GM13976 (cell line): Measurements from ENCODE around the gene SH3D19.

Source experiments
- DNase-seq: peaks from one replicate; pipeline ENCODE4 v3.0.0; 2012; ENCODE audit warnings: low spot score
- in situ Hi-C: fragments of 300-500 bp; cut with MboI; formaldehyde crosslinking; loops from one replicate; pipeline ENCODE4 v1.12.0; 2022; ENCODE audit warnings: low sequenced_read_pairs, mixed read lengths, inconsistent platforms; ENCODE audit not compliant: unreplicated experiment
- TF ChIP-seq, protein P1 (sequence below): IDR thresholded peaks from 2 replicates; pipeline ENCODE4 v1.5.1; 2012; ENCODE audit warnings: borderline replicate concordance, mild to moderate bottlenecking; ENCODE audit not compliant: insufficient read depth; ENCODE audit errors: extremely low read depth, missing control alignments, control extremely low read depth

Gene SH3D19

GRCh38 chr4:151163855-151164254 is 161.6 kb downstream of the SH3D19 start:
- DNase-seq, result no peak
- TF ChIP-seq, protein P1, sequence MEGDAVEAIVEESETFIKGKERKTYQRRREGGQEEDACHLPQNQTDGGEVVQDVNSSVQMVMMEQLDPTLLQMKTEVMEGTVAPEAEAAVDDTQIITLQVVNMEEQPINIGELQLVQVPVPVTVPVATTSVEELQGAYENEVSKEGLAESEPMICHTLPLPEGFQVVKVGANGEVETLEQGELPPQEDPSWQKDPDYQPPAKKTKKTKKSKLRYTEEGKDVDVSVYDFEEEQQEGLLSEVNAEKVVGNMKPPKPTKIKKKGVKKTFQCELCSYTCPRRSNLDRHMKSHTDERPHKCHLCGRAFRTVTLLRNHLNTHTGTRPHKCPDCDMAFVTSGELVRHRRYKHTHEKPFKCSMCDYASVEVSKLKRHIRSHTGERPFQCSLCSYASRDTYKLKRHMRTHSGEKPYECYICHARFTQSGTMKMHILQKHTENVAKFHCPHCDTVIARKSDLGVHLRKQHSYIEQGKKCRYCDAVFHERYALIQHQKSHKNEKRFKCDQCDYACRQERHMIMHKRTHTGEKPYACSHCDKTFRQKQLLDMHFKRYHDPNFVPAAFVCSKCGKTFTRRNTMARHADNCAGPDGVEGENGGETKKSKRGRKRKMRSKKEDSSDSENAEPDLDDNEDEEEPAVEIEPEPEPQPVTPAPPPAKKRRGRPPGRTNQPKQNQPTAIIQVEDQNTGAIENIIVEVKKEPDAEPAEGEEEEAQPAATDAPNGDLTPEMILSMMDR, result no peak
- in situ Hi-C loops, result no loop called here

DNA sequence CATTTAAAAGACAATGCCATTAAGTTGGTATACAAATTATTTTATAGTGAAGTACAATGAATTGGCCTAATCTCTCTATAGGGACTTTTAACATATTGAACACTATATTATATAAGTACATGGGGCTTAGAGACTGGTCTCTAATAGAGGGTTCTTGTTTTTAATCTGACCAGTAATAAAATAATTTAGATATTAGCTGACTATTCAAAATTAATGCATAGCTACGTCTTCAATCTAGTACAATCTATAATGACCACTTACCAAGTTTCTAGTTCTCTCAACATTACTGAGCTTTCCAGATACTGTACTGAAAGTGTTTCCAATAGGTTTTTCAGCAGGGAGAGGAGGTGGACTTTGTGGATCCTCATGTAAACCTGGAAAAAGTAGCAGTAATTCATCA is 166.4 kb downstream of the SH3D19 start:
- TF ChIP-seq, protein P1, result no peak
- in situ Hi-C loops, result no loop called here
- no peak for DNase-seq

DNA sequence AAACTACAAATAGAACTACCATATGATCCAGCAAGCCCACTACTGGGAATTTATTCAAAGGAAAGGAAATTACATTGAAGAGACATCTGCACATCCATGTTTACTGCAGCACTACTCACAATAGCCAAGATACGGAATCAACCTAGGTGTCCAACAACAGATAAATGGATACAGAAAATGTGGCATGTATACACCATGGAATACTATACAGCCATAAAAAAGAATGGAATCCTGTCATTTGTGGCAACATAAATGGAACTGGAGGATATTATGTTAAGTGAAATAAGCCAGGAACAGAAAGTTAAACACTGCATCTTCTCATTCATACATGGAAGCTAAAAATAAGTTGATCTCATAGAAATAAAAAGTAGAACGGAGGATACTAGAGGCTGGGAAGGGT is 167.9 kb downstream of the SH3D19 start:
- in situ Hi-C loops, result no loop called here
- TF ChIP-seq, protein P1, result no peak
- no peak for DNase-seq

DNA sequence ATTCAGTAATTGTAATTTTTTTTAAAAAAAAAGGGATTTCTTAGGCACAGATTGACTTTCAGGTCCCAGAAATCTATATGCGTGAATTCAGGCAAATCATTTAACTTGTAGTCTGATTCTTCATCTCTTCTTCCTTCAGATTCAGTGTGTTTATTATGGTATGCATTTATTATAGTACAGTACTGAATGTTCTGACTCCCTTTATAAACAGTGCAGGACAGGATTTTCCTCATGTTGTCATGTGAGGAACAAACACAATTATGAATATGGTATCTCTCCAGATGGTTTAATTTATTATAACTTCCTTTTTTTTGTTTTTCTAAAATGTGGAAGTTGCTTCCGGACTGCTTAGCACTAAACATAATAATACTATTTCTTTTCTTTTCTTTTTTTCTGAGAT is 171.8 kb downstream of the SH3D19 start:
- TF ChIP-seq, protein P1, result no peak
- no peak for DNase-seq
- in situ Hi-C loops, result no loop called here

GRCh38 chr4:151152028-151152427 is 173.4 kb downstream of the SH3D19 start:
- in situ Hi-C loops, result no loop called here
- DNase-seq, result no peak
- TF ChIP-seq, protein P1, result no peak

DNA sequence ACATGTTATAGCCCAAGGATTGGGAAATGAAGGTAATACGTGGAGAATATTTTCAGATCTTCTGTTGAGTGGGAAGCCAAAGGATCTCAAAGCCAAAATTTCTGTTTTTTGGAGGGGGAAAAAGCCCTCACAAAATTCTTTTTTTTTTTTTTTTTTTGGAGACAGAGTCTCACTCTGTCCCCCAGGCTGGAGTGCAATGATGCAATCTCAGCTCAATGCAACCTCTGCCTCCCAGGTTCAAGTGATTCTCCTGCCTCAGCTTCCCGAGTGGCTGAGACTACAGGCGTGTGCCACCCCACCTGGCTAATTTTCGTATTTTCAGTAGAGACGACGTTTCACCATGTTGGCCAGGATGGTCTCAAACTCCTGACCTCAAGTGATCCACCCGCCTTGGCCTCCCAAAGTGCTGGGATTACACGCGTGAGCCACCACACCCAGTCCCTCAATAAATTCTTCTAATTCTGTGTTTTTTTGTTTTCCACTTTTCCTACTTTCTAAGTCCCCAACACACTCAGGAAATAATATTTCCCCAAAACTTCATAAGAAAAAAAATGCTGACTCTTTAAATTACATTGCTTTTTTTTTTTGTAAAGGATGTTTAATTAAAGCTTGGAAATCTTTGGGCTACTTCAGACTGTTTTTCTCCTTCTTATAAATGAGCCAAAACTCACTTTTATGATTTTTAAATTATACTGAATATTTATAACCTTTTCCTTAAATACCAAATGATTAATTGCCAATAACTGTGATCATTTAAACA is 174.4 kb downstream of the SH3D19 start:
- no peak for DNase-seq
- TF ChIP-seq, protein P1, result no peak
- in situ Hi-C loops, result no loop called here

DNA sequence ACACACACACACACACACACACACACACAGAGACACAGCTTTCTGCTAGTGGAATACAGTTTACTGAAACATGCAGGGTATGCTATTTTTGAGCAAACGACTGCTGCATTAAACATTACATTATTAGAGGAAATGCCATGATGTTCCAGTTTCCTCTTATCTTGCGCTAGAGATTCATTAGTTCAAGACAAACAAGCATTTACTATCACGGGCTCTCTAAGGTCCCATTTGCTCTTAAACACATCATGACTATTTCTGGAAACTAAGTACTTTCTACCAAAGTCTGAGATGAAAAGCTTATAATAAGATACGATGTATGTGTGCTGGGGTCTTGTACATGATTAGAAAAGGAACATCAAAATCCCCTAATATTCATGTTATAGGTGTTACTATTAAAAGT is 177.1 kb downstream of the SH3D19 start:
- TF ChIP-seq, protein P1, result no peak
- DNase-seq, result no peak
- in situ Hi-C loops, result loop anchor here (25.0 kb wide), 1 partner anchor 464 kb away; no protein-coding TSS in a partner anchor
